BLaER1 treated with 17β-estradiol and CSF1 and Interleukin-3, amounts not matched to agents 10 nM and 100 nM (cell line): ENCODE results near the gene KRT9.
"Not testable (repeated sequence)": the region's sequence is repeated elsewhere in the genome, so short reads cannot be mapped to it uniquely, and the experiment has no call there.

ENCODE experiments used
- H3K27ac ChIP-seq, 11 experiments: shearing (Covaris generic); formaldehyde crosslinking; 2 replicates each; pipeline ENCODE4 v1.8.1; 2022
- H3K27me3 ChIP-seq, 11 experiments: shearing (Covaris generic); formaldehyde crosslinking; 2 replicates each; pipeline ENCODE4 v1.8.1; 2022
- H3K36me3 ChIP-seq, 11 experiments: shearing (Covaris generic); formaldehyde crosslinking; 2 replicates each; pipeline ENCODE4 v1.8.1; 2022
- H3K4me1 ChIP-seq, 10 experiments: shearing (Covaris generic); formaldehyde crosslinking; 2 replicates each; pipeline ENCODE4 v1.8.1; 2022
- H3K4me2 ChIP-seq, 11 experiments: shearing (Covaris generic); formaldehyde crosslinking; 2 replicates each; pipeline ENCODE4 v1.8.1; 2022
- H3K4me3 ChIP-seq, 10 experiments: shearing (Covaris generic); formaldehyde crosslinking; 2 replicates each; pipeline ENCODE4 v1.8.1; 2022
- H3K9ac ChIP-seq, 11 experiments: shearing (Covaris generic); formaldehyde crosslinking; 2 replicates each; pipeline ENCODE4 v1.8.1; 2022
- H3K9me3 ChIP-seq, 11 experiments: shearing (Covaris generic); formaldehyde crosslinking; replicated peaks in 1 of 11; 2 replicates each; pipeline ENCODE4 v1.8.1; 2022
- H4K20me1 ChIP-seq, 11 experiments: shearing (Covaris generic); formaldehyde crosslinking; 2 replicates each; pipeline ENCODE4 v1.8.1; 2022
- Cebpa-rat ChIP-seq, 11 experiments: shearing (Covaris generic); IDR thresholded peaks; 2 replicates each; pipeline ENCODE4 v1.8.1; 2022

Gene KRT9

DNA sequence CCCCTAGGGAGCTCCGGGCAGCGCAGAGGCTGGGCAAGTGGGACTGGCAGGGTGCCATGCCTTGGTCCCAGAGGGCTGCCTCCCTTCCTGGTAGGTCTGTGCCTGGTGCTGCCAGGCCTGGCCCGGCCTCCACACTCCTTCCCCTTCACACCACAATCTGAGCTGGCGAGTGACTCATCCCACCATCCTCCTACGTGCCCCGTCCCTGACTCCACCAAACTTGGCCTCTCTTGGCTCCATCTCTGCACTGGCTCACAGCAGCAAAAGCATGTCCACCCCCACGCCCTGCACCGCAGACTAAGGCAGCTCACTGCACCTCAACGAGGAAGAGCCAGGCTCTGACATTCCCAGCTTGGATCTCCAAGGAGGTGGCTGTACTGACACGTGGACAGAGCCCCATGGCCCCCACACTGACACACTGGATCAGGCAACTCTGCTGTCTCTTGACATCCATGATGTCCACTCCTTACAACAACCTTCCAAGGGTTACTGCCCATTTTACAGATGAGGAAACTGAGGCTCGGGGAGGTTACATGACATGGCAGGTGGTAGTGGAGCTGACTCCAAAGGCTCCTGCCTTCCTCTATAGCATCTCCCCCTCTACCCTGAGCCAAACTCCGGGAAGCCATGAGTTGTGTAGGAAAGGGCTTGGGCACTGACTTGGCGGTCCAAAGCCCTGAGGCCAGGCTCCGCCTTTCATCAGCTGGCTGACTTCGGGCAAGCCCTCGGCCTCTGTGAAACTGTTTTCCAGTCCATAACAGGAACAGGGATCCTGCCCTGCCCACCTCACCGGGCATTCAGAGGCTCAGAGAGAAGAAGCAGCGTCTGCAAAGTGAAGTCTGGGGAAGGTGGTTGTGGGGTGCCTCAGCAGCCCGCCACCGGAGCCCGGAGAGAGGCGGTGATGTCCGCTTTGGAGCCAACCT, 23.7 kb downstream of the KRT9 start:
- Histone ChIP-seq H3K9me3 (peaks cover 0 to 10% (median 0%) of the 10 kb centered on the region in 11 experiments; a peak in 5 of 22 replicates), H3K27me3 (no peaks in the 10 kb centered on the region), H3K4me1 (peaks cover 26 to 35% (median 32%) of the 10 kb centered on the region in 10 experiments), H4K20me1 (no peaks in the 10 kb centered on the region), H3K27ac (peak overlapping the region in 8 of 11 experiments; percentile 24 to 82 (median 55); a peak in 15 of 22 replicates), H3K36me3 (no peaks in the 10 kb centered on the region), H3K4me3 (peak overlapping the region in 2 of 10 experiments; percentile 3 to 46; a peak in 3 of 20 replicates), H3K4me2 (peak overlapping the region; percentile 49 to 94 (median 79)), H3K9ac (peak overlapping the region in 8 of 11 experiments; percentile 13 to 72 (median 42); a peak in 12 of 22 replicates)
- TF ChIP-seq Cebpa-rat (IDR thresholded peaks at IDR 0.05) = no peak

GRCh38 chr17:41547378-41547841, 24.4 kb downstream of the KRT9 start:
- Histone ChIP-seq H3K27me3 (no peaks in the 10 kb centered on the region), H4K20me1 (no peaks in the 10 kb centered on the region), H3K9ac (peak overlapping the region in 6 of 11 experiments; percentile 10 to 72 (median 56); a peak in 9 of 22 replicates), H3K4me2 (peak overlapping the region; percentile 49 to 94 (median 79)), H3K9me3 (peaks cover 0 to 10% (median 0%) of the 10 kb centered on the region in 11 experiments; a peak in 5 of 22 replicates), H3K27ac (peak overlapping the region in 8 of 11 experiments; percentile 13 to 82 (median 51); a peak in 14 of 22 replicates), H3K4me1 (peaks cover 26 to 35% (median 32%) of the 10 kb centered on the region in 10 experiments), H3K4me3 (peak overlapping the region in 2 of 10 experiments; percentile 3 to 46; a peak in 3 of 20 replicates), H3K36me3 (no peaks in the 10 kb centered on the region)
- TF ChIP-seq Cebpa-rat (IDR thresholded peaks at IDR 0.05) = no peak

GRCh38 chr17:41546819-41547218, 25.0 kb downstream of the KRT9 start:
- peaks cover 26 to 35% (median 32%) of the 10 kb centered on the region in 10 experiments for H3K4me1 ChIP-seq
- no peak overlapping the region for H3K9ac ChIP-seq
- peak overlapping the region in 8 of 11 experiments; percentile 49 to 94 (median 83); a peak in 13 of 22 replicates for H3K4me2 ChIP-seq
- no peaks in the 10 kb centered on the region for H3K36me3 ChIP-seq
- H3K27me3 ChIP-seq = no peaks in the 10 kb centered on the region
- peaks cover 0 to 10% (median 0%) of the 10 kb centered on the region in 11 experiments; a peak in 5 of 22 replicates for H3K9me3 ChIP-seq
- TF ChIP-seq Cebpa-rat (IDR thresholded peaks at IDR 0.05) = no peak
- no peak overlapping the region for H3K4me3 ChIP-seq
- H3K27ac ChIP-seq = peak overlapping the region in 1 of 11 experiments; percentile 78; a peak in 2 of 22 replicates
- no peaks in the 10 kb centered on the region for H4K20me1 ChIP-seq

DNA sequence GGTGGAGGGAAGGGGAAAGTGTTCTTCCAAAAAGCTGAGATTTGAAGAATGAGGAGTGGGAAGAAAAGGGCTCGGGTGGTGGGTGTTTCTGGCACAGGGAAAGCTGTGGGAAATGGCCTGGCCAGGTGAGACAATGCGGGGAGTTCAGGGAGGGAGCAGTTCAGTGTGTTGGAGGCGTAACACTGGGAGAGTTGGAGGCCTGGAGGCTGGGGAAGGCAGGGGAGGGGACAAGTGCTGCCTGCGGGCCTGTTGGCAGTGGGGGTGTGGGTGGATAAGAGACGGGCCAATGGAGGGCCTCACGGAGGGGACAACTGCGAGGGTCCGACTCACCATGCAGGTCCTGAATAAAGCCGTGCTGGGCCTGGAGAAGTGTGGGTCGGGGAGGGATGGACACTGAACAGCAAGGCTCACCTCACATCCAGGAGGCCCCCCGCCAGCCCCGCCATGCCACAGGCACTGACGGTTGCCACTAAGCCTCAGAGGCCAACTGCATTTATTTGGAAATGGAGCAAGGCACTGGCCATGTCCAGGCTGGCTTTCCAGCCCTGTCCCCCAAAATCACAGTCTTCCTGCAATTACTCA, 25.9 kb downstream of the KRT9 start:
- Histone ChIP-seq H3K4me2 (no peak overlapping the region), H3K27ac (no peak overlapping the region), H3K27me3 (no peaks in the 10 kb centered on the region), H3K4me3 (no peak overlapping the region), H3K9me3 (peaks cover 0 to 10% (median 0%) of the 10 kb centered on the region in 11 experiments; a peak in 5 of 22 replicates), H3K36me3 (no peaks in the 10 kb centered on the region), H3K4me1 (peaks cover 26 to 35% (median 32%) of the 10 kb centered on the region in 10 experiments), H4K20me1 (no peaks in the 10 kb centered on the region), H3K9ac (no peak overlapping the region)
- TF ChIP-seq Cebpa-rat (IDR thresholded peaks at IDR 0.05) = no peak

DNA sequence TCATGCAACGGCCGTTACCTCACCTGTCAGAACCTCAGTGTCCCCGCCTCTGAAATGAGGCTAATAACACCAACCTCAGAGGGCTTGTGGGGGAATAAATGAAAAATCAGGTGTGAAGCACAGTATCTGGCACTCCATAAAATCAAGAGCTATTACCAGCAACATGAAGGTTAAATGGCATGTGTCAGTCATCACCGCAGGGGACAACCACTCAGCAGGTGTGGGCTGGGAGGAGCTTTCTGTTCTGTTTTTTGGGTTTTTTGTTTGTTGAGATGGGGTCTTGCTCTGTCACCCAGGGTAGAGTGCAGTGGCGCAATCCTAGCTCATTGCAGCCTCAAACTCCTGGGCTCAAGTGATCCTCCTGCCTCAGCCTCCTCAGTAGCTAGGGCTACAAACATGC, 26.9 kb downstream of the KRT9 start:
- Histone ChIP-seq H3K4me1 (peaks cover 26 to 34% (median 30%) of the 10 kb centered on the region in 10 experiments), H3K4me2 (no peak overlapping the region), H3K27me3 (no peaks in the 10 kb centered on the region), H3K9ac (no peak overlapping the region), H3K9me3 (peaks cover 0 to 10% (median 0%) of the 10 kb centered on the region in 11 experiments; a peak in 5 of 22 replicates), H3K36me3 (no peaks in the 10 kb centered on the region), H4K20me1 (no peaks in the 10 kb centered on the region), H3K4me3 (no peak overlapping the region), H3K27ac (no peak overlapping the region)
- no peak for TF ChIP-seq Cebpa-rat (IDR thresholded peaks at IDR 0.05)

DNA sequence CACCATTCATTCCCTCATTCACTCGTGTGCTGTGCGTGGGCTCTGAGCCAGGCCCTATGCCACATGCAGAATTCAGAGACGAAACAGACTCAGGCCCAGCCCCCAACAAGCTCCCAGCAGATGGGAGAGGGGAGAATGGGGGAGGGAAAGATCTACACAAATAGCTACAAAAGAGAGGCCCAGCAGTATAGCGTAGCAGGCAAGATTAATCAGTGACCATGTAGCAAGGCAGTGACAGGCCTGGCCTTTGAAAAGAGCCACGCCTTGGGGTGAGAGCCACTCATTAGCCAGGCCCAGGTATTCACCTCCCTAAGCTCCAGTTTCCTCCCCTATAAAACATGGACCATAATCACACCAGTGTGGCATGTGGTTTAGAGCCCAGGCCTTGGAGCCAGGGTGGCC, 27.4 kb downstream of the KRT9 start:
- Histone ChIP-seq H3K4me2 (no peak overlapping the region), H3K27me3 (no peaks in the 10 kb centered on the region), H3K27ac (no peak overlapping the region)

GRCh38 chr17:41542786-41543185, 29.1 kb downstream of the KRT9 start:
- H3K27me3 ChIP-seq, H3K4me2 ChIP-seq, H3K9ac ChIP-seq, H3K36me3 ChIP-seq, H3K27ac ChIP-seq, H3K4me3 ChIP-seq, H3K9me3 ChIP-seq, H4K20me1 ChIP-seq: not testable (repeated sequence)
- peaks cover 5 to 13% (median 9%) of the 10 kb centered on the region in 10 experiments for H3K4me1 ChIP-seq

More for the DNA sequence above, 27.4 kb downstream of the KRT9 start:
- Histone ChIP-seq H3K36me3 (no peaks in the 10 kb centered on the region), H3K9me3 (peaks cover 0 to 10% (median 0%) of the 10 kb centered on the region in 11 experiments; a peak in 5 of 22 replicates), H3K4me3 (no peak overlapping the region), H4K20me1 (no peaks in the 10 kb centered on the region), H3K9ac (no peak overlapping the region), H3K4me1 (peaks cover 21 to 30% (median 26%) of the 10 kb centered on the region in 10 experiments)
- TF ChIP-seq Cebpa-rat (IDR thresholded peaks at IDR 0.05) = no peak

DNA sequence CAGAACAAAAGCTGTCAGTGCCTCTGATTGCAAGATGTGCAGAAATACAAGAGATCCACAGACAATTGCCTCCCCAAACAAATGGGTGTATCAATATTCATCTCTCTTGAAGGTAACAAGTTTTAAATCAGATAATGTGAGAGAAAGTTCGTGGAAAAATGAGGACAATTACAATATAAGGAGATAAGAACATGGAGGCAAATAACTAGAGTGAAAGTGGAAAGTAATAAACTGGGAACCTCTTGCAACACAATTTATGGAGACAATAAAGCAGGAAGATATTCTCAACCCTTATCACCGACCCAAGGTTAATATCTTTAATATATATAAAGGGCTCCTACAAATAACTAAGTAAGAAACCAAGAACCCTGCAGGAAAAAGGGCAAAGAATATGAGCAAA, 29.5 kb downstream of the KRT9 start:
- no peak overlapping the region for H3K9ac ChIP-seq
- H3K27me3 ChIP-seq = no peaks in the 10 kb centered on the region
- no peaks in the 10 kb centered on the region for H4K20me1 ChIP-seq
- H3K27ac ChIP-seq = no peak overlapping the region
- no peaks in the 10 kb centered on the region for H3K36me3 ChIP-seq
- peaks cover 0 to 10% (median 0%) of the 10 kb centered on the region in 11 experiments; a peak in 5 of 22 replicates for H3K9me3 ChIP-seq
- TF ChIP-seq Cebpa-rat (IDR thresholded peaks at IDR 0.05) = no peak
- H3K4me2 ChIP-seq = no peak overlapping the region
- H3K4me3 ChIP-seq = no peak overlapping the region
- peaks cover 1 to 8% (median 5%) of the 10 kb centered on the region in 10 experiments for H3K4me1 ChIP-seq
